ENCODE results near the gene SPEF2. TPM values are rescaled to one million over a fixed set of nuclear protein-coding genes. Genes with fewer than 3 reads are reported as not detected.

Gene SPEF2
- total and polyA plus RNA-seq, 10 of the 15 experiments (the other 5 are each of a cell fraction or from before 2014, with no cell fraction given): 0.03 to 2.0 (median 0.07) TPM; not detected in 3

DNA sequence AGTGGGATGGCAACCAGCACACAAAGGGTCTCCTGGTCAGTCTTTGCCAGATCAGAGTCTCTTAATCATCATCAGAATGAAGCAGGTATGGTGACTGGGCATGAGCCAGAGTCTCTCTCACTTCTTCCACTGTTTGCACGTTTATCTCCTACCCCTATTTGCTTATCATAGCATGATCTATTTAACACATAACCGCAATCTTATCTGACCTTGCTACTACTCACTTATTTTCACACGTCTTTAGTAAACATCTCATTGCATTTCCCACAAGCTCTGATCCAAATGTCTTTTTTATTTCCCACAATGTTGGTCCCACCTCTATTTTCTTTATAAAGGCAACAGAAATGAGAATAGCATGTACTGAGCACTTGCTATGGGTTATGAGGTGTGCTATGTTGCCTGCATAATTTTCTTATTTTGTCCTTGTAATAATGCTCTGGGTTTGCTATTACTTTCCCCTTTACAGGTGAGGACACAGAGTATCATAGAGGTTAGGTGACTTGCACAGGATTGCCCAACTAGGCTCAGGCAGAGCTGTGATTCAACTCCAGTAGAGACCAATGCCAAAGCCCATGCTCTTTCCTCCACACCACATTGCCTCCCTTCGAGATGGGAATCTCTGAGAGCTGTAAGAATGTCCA is 199.3 kb downstream of the SPEF2 start:
- WGBS (ENCODE audit: insufficient coverage, insufficient replicate concordance, low lambda C conversion rate, missing lambda C conversion rate): 19% methylated on average over 4 of the region's 4 CpGs
- ChIA-PET POLR2A (no interaction called here), SMC1A (ENCODE audit: uncharacterized antibody, unreplicated experiment) (interaction anchor here (1.2 kb wide), 1 partner anchor 108 kb away, joined by 5 read pairs; no protein-coding TSS in a partner anchor), CTCF (interaction anchor here (1.2 to 1.4 kb wide), 2 partner anchors 14 to 38 kb away, joined by 3 read pairs; no protein-coding TSS in a partner anchor), RAD21 (ENCODE audit: unreplicated experiment) (interaction anchor here (1.3 kb wide), 1 partner anchor 108 kb away, joined by 3 read pairs; no protein-coding TSS in a partner anchor)
- H4K20me1 ChIP-seq (ENCODE audit: control insufficient read depth, insufficient read depth): no peaks in the 10 kb centered on the region
- in situ Hi-C loops (cut with MboI): no loop called here
- FAIRE-seq: no peak
- BruUV-seq (replicated peaks): no TSS peak
- no peaks in the 10 kb centered on the region for H3K79me2 ChIP-seq (ENCODE audit: control insufficient read depth, insufficient read depth, low read length)
- intact Hi-C loops (cut with micrococcal nuclease; ENCODE audit: unreplicated experiment): no loop called here
- no peak overlapping the region for H3K4me3 ChIP-seq
- H3K27ac ChIP-seq (ENCODE audit: control insufficient read depth, insufficient read depth): no peak overlapping the region
- no peaks in the 10 kb centered on the region for H3K4me1 ChIP-seq (ENCODE audit: control insufficient read depth, insufficient read depth, low read length)
- no peak overlapping the region for H2AFZ ChIP-seq (ENCODE audit: control insufficient read depth, low read depth, low read length)
- no peaks in the 10 kb centered on the region for H3K9me3 ChIP-seq (replicated peaks; ENCODE audit: control insufficient read depth, insufficient read depth, low read length)
- no peak overlapping the region for H3K9ac ChIP-seq (ENCODE audit: control insufficient read depth, insufficient read depth, low read length)
- DNase-seq (ENCODE audit: low read depth, low spot score): no peak
- ATAC-seq: no peak
- TF ChIP-seq ETV6 (conservative IDR thresholded peaks at IDR 0.05 in 1 of 2, IDR thresholded peaks at IDR 0.05 in 1 of 2; ENCODE audit: borderline replicate concordance in 1 of 2, low read depth in 1 of 2) (no peak), DPF2 (IDR thresholded peaks at IDR 0.05) (no peak), MYB (IDR thresholded peaks at IDR 0.05; ENCODE audit: borderline replicate concordance, low read depth, low read length) (no peak), ZNF24 (IDR thresholded peaks at IDR 0.05) (no peak), SIX5 (IDR thresholded peaks at IDR 0.05; ENCODE audit: low read depth, low read length, severe bottlenecking) (no peak), SIN3A (IDR thresholded peaks at IDR 0.05; ENCODE audit: low read depth, low read length) (no peak), TCF12 (IDR thresholded peaks at IDR 0.05; ENCODE audit: low read depth, low read length) (no peak), SUZ12 (IDR thresholded peaks at IDR 0.05; ENCODE audit: unreplicated experiment) (no peak), JUND (IDR thresholded peaks at IDR 0.05; ENCODE audit: low read depth, low read length) (no peak), NR2C2 (IDR thresholded peaks at IDR 0.05; ENCODE audit: borderline replicate concordance, control insufficient read depth, insufficient read length, low read depth) (no peak), ZZZ3 (IDR thresholded peaks at IDR 0.05; ENCODE audit: control insufficient read depth, insufficient read length, low read depth) (no peak)
- TF ChIP-seq, protein P1, sequence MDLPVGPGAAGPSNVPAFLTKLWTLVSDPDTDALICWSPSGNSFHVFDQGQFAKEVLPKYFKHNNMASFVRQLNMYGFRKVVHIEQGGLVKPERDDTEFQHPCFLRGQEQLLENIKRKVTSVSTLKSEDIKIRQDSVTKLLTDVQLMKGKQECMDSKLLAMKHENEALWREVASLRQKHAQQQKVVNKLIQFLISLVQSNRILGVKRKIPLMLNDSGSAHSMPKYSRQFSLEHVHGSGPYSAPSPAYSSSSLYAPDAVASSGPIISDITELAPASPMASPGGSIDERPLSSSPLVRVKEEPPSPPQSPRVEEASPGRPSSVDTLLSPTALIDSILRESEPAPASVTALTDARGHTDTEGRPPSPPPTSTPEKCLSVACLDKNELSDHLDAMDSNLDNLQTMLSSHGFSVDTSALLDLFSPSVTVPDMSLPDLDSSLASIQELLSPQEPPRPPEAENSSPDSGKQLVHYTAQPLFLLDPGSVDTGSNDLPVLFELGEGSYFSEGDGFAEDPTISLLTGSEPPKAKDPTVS (IDR thresholded peaks at IDR 0.05; ENCODE audit: low read depth, low read length): no peak
- TF ChIP-seq, protein P2, sequence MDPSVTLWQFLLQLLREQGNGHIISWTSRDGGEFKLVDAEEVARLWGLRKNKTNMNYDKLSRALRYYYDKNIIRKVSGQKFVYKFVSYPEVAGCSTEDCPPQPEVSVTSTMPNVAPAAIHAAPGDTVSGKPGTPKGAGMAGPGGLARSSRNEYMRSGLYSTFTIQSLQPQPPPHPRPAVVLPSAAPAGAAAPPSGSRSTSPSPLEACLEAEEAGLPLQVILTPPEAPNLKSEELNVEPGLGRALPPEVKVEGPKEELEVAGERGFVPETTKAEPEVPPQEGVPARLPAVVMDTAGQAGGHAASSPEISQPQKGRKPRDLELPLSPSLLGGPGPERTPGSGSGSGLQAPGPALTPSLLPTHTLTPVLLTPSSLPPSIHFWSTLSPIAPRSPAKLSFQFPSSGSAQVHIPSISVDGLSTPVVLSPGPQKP (IDR thresholded peaks at IDR 0.05; ENCODE audit: low read depth, low read length): no peak
- TF ChIP-seq, protein P3, sequence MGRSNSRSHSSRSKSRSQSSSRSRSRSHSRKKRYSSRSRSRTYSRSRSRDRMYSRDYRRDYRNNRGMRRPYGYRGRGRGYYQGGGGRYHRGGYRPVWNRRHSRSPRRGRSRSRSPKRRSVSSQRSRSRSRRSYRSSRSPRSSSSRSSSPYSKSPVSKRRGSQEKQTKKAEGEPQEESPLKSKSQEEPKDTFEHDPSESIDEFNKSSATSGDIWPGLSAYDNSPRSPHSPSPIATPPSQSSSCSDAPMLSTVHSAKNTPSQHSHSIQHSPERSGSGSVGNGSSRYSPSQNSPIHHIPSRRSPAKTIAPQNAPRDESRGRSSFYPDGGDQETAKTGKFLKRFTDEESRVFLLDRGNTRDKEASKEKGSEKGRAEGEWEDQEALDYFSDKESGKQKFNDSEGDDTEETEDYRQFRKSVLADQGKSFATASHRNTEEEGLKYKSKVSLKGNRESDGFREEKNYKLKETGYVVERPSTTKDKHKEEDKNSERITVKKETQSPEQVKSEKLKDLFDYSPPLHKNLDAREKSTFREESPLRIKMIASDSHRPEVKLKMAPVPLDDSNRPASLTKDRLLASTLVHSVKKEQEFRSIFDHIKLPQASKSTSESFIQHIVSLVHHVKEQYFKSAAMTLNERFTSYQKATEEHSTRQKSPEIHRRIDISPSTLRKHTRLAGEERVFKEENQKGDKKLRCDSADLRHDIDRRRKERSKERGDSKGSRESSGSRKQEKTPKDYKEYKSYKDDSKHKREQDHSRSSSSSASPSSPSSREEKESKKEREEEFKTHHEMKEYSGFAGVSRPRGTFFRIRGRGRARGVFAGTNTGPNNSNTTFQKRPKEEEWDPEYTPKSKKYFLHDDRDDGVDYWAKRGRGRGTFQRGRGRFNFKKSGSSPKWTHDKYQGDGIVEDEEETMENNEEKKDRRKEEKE (IDR thresholded peaks at IDR 0.05): no peak
- no peaks in the 10 kb centered on the region for H3K36me3 ChIP-seq (ENCODE audit: control insufficient read depth in 2 of 2, insufficient read depth in 2 of 2, low read length in 1 of 2)
- no peak overlapping the region for H3K4me2 ChIP-seq (ENCODE audit: control insufficient read depth, insufficient read depth)
- H3K27me3 ChIP-seq (replicated peaks in 1 of 2; ENCODE audit: control insufficient read depth in 2 of 2, insufficient read depth in 2 of 2, low read length in 1 of 2): no peaks in the 10 kb centered on the region
